GM21390 (cell line): Measurements from ENCODE around the gene ARHGAP6.
"Not testable (repeated sequence)": the region's sequence is repeated elsewhere in the genome, so short reads cannot be mapped to it uniquely, and the experiment has no call there.

Experiments used
- ATAC-seq: cut with Tn5 transposase; IDR thresholded peaks from one replicate; pipeline ENCODE4 v1.9.1; 2021; ENCODE audit not compliant: unreplicated experiment

Gene ARHGAP6

GRCh38 chrX:11579636-11580600 lies 85.8 kb downstream of the ARHGAP6 start:
- ATAC-seq: no peak

GRCh38 chrX:11578301-11578700 lies 87.4 kb downstream of the ARHGAP6 start:
- not testable (repeated sequence) for ATAC-seq

- ATAC-seq: no peak
Measured at GRCh38 chrX:11577603-11578002, 88.1 kb downstream of the ARHGAP6 start.

- ATAC-seq: no peak
Measured at GRCh38 chrX:11575332-11575731, 90.4 kb downstream of the ARHGAP6 start.

- no peak for ATAC-seq
Measured at GRCh38 chrX:11567528-11568220, 98.0 kb downstream of the ARHGAP6 start.

GRCh38 chrX:11566789-11567188 lies 98.9 kb downstream of the ARHGAP6 start:
- no peak for ATAC-seq

- ATAC-seq: no peak
Measured at GRCh38 chrX:11566173-11566572, 99.5 kb downstream of the ARHGAP6 start.

- ATAC-seq: no peak
Measured at GRCh38 chrX:11564546-11564945, 101.2 kb downstream of the ARHGAP6 start.

- ATAC-seq: no peak
Measured at GRCh38 chrX:11562570-11562969, 103.2 kb downstream of the ARHGAP6 start.

- no peak for ATAC-seq
Measured at GRCh38 chrX:11558972-11559371, 106.7 kb downstream of the ARHGAP6 start.

- ATAC-seq: no peak
Measured at GRCh38 chrX:11557120-11557519, 108.6 kb downstream of the ARHGAP6 start.

- no peak for ATAC-seq
Measured at GRCh38 chrX:11555759-11556158, 110.0 kb downstream of the ARHGAP6 start.

GRCh38 chrX:11553594-11553993 lies 112.1 kb downstream of the ARHGAP6 start:
- ATAC-seq: no peak

- no peak for ATAC-seq
Measured at GRCh38 chrX:11551151-11551550, 114.6 kb downstream of the ARHGAP6 start.

GRCh38 chrX:11546917-11547316 lies 118.8 kb downstream of the ARHGAP6 start:
- no peak for ATAC-seq

- no peak for ATAC-seq
Measured at GRCh38 chrX:11543249-11543648, 122.5 kb downstream of the ARHGAP6 start.

- ATAC-seq: no peak
Measured at GRCh38 chrX:11541510-11541909, 124.2 kb downstream of the ARHGAP6 start.

GRCh38 chrX:11540532-11541377 lies 125.0 kb downstream of the ARHGAP6 start:
- peak; percentile 85 for ATAC-seq

- no peak for ATAC-seq
Measured at GRCh38 chrX:11537141-11537540, 128.6 kb downstream of the ARHGAP6 start.

GRCh38 chrX:11535156-11535919 lies 130.4 kb downstream of the ARHGAP6 start:
- ATAC-seq: no peak
